Endothelial cell of umbilical vein (primary cell): ENCODE data around the gene MIS18A.

Source experiments
- EZH2 ChIP-seq: IDR thresholded peaks from 2 replicates; pipeline ENCODE4 v1.6.1; 2012; ENCODE audit warnings: borderline replicate concordance, low read depth, mild to moderate bottlenecking, moderate library complexity, low read length, inconsistent platforms; ENCODE audit not compliant: severe bottlenecking
- FOS ChIP-seq: IDR thresholded peaks from 2 replicates; pipeline ENCODE4 v1.6.1; 2011; ENCODE audit warnings: mild to moderate bottlenecking, low read length, moderate library complexity, borderline replicate concordance; ENCODE audit not compliant: insufficient read depth
- GATA2 ChIP-seq: IDR thresholded peaks from 2 replicates; pipeline ENCODE4 v1.7.0; 2011; ENCODE audit warnings: low read depth, mild to moderate bottlenecking, moderate library complexity, mixed read lengths, low read length; ENCODE audit not compliant: insufficient read length, insufficient read depth
- JUN ChIP-seq: IDR thresholded peaks from 2 replicates; pipeline ENCODE4 v1.6.1; 2011; ENCODE audit warnings: borderline replicate concordance, low read depth; ENCODE audit not compliant: insufficient read length, insufficient read depth
- MYC ChIP-seq: IDR thresholded peaks from one replicate; pipeline ENCODE4 v1.6.1; 2011; ENCODE audit warnings: mild to moderate bottlenecking, low read depth, low read length
- POLR2A ChIP-seq: IDR thresholded peaks from 2 replicates; pipeline ENCODE4 v1.6.1; 2012; ENCODE audit warnings: low read depth, mild to moderate bottlenecking, control low read depth, low read length
- POLR2AphosphoS5 ChIP-seq: IDR thresholded peaks from 2 replicates; pipeline ENCODE4 v1.6.1; 2012; ENCODE audit warnings: low read depth, mild to moderate bottlenecking, control low read depth, low read length, moderate library complexity; ENCODE audit not compliant: insufficient read depth
- TF ChIP-seq, protein P1 (sequence below), 2 donors: IDR thresholded peaks; 1 replicate in 1 of 2; 2 replicates in 1 of 2; pipeline ENCODE4 v1.5.1; 2011; ENCODE audit warnings: low read length in 2 of 2, mild to moderate bottlenecking in 2 of 2, moderate library complexity in 2 of 2, control low read depth in 1 of 2, inconsistent platforms in 1 of 2, low read depth in 1 of 2; ENCODE audit not compliant: insufficient read depth in 1 of 2; ENCODE audit errors: extremely low read depth in 1 of 2
- TF ChIP-seq, protein P2 (sequence below): IDR thresholded peaks from 2 replicates; pipeline ENCODE4 v1.6.1; 2011; ENCODE audit not compliant: insufficient read depth, insufficient read length

DNA sequence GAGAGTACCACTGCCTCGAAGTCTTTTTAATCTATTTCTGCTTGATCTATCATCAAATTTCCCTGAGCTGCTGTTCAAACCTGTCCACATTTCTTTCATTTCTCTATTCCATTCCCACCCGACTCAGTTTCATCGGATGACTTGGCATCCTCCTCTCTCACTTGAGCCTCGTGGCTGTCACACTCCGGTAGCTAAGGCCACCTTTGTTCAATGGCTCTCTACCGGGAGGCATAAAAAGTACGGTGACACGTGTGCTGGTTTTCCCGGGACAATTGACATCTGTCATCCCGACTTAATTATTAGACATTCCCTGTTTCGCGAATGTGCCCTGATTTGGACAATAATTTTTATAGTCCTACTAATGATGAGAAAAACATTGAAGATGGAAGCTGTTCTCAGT lies 22.6 kb downstream of the MIS18A start:
- TF ChIP-seq, protein P1, sequence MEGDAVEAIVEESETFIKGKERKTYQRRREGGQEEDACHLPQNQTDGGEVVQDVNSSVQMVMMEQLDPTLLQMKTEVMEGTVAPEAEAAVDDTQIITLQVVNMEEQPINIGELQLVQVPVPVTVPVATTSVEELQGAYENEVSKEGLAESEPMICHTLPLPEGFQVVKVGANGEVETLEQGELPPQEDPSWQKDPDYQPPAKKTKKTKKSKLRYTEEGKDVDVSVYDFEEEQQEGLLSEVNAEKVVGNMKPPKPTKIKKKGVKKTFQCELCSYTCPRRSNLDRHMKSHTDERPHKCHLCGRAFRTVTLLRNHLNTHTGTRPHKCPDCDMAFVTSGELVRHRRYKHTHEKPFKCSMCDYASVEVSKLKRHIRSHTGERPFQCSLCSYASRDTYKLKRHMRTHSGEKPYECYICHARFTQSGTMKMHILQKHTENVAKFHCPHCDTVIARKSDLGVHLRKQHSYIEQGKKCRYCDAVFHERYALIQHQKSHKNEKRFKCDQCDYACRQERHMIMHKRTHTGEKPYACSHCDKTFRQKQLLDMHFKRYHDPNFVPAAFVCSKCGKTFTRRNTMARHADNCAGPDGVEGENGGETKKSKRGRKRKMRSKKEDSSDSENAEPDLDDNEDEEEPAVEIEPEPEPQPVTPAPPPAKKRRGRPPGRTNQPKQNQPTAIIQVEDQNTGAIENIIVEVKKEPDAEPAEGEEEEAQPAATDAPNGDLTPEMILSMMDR (IDR thresholded peaks at IDR 0.05; ENCODE audit: extremely low read depth in 1 of 2, insufficient read depth in 1 of 2, low read depth in 1 of 2, low read length in 2 of 2) = no peak
- TF ChIP-seq POLR2A (no peak), POLR2AphosphoS5 (no peak), EZH2 (no peak), JUN (no peak), MYC (no peak), FOS (no peak), GATA2 (no peak)
- TF ChIP-seq, protein P2, sequence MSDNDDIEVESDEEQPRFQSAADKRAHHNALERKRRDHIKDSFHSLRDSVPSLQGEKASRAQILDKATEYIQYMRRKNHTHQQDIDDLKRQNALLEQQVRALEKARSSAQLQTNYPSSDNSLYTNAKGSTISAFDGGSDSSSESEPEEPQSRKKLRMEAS = no peak
